Dermis microvascular lymphatic vessel endothelial cell (primary cell): Measurements from ENCODE around the gene ETV5. TPM values are rescaled to one million over a fixed set of nuclear protein-coding genes. Genes with fewer than 3 reads are reported as not detected.
"Not testable (repeated sequence)": the region's sequence is repeated elsewhere in the genome, so short reads cannot be mapped to it uniquely, and the experiment has no call there.

Source experiments
- DNase-seq, 2 donors: peaks; one replicate each; pipeline versions ENCODE4 v3.0.0 to v3.0.0-alpha.2; 2010; ENCODE audit warnings: low read depth in 2 of 2
- total RNA-seq: library from RNA; depleted of rRNA; stranded (reverse); fragments of >200 nt; gene quantifications from 2 replicates; pipeline ENCODE4 v1.2.1, GENCODE V29; 2014

ETV5 gene
- total RNA-seq, 1 donor from 2014 or later: 28.5 TPM

DNA sequence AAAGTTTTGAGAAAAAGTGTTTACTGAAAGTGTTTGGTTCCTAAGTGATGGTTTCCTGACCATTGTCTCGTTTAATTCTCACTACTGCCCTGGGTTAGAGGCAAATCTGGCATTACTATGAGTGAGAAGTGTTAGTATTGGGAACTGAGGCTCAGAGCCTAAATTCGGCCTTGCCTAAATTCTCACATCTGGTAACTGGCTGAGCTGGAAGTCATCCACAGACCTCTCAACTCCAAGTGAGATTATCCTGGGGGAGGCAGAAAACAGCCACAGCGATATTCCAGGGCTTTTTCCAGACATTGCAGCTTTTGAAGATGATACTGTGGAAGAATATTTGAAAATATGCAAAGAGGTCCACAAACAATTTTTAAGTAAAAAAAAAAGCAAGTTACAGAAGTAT, 86.0 kb downstream of the ETV5 start:
- DNase-seq: no peak

GRCh38 chr3:186021673-186022362, 87.1 kb downstream of the ETV5 start:
- no peak for DNase-seq

DNA sequence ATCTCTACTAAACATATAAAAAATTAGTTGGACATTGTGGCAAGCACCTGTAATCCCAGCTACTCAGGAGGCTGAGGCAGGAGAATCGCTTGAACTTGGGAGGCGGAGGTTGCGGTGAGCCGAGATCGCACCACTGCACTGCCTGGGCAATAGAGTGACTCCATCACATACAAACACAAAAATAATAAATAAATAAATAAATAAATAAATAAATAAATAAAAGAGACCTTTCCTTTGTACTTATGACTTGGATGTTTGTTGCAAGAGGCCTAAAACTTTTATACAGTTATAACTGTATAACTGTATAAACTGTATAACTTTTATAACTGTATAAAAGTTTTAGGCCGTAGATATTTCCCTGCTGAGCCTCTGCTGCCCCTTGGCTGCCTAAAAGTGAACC, 87.6 kb downstream of the ETV5 start:
- not testable (repeated sequence) for DNase-seq

GRCh38 chr3:186019288-186019687, 89.6 kb downstream of the ETV5 start:
- DNase-seq: not testable (repeated sequence)

- no peak for DNase-seq
These were observed 94.0 kb downstream of the ETV5 start for GRCh38 chr3:186014866-186015265.

- DNase-seq: no peak
These were observed 95.6 kb downstream of the ETV5 start for GRCh38 chr3:186013312-186013711.

GRCh38 chr3:186012137-186012536, 96.8 kb downstream of the ETV5 start:
- DNase-seq: no peak

DNA sequence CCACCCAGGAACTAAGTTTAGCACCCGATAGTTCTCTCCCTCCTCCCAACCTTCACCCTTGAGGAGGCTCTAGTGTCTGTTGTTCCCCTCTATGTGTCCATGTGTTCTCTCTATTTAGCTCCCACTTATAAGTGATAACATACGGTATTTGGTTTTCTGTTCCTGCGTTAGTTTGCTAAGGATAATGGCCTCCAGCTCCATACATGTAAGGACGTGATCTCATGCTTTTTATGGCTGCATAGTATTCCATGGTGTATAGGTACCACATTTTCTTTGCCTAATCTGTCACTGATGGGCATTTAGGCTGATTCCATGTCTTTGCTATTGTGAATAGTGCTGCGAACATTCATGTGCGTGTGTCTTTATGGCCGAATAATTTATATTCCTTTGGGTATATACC, 104.2 kb downstream of the ETV5 start:
- no peak for DNase-seq

DNA sequence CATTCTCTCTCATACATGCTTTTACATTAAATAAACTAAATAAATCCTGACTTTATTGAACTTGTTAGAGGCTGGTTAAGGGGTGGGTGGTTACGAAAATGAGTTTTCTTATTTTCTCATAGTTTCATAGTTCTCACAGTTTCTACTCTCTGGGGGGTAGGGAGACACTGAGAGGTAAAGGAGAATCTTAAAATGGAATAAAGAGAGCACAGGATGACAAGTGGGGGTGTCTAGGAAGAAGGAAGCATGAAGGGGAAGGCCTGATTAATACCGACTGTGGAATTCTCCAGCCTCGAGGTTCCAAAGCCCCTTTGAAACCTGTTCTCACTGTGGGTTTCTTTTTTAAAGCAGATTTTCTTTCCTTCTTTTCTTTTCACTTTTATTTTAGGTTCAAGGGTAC, 104.7 kb downstream of the ETV5 start:
- DNase-seq: no peak

GRCh38 chr3:186003610-186004009, 105.3 kb downstream of the ETV5 start:
- no peak for DNase-seq

DNA sequence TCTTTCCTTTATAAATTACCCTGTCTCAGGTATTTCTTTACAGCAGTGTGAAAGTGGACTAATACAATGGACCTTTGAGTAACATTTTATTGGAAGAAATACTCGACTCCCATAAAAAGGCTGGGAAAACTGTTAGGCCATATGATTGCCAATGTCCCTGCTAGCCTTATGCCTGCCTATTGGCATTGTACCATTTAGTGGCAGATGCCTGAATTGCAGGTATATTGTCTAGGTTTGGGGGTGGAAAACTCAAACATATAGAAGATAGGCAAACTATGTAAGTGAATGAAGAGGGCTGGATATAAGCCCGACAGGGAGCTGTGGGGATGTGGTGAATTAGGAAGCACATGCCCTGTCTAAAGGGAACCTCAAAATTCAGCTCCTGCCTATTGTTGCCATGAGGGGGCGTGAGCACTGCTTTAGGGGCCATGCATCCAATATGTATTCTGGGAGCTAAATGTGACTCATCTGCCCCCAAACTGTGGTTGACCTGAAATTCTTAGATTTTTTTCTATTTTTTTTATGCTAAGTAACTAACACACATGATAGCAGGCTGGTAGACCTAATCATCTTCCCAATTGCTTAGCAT, 105.9 kb downstream of the ETV5 start:
- peak in 1 of 2 donors; percentile 32 for DNase-seq

DNA sequence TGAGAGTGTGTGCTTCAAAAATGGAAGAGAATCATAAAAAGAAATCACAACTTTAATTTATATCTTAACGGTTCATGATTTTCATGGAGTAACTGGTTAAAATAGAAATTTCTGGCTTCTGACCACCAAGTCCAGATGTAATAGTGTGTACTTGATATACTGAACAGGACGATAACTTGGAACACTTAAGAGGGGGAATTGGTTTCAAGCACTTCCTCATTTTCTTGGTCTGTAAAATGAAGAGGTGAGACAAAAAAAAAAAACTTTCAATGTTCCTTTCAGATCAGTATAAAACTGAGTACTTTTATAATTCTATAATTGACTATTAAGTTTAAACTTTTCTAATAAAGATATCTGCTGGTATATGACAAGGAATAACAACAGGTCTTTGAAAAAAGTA, 107.0 kb downstream of the ETV5 start:
- DNase-seq: no peak

- DNase-seq: no peak
These were observed 109.7 kb downstream of the ETV5 start for GRCh38 chr3:185999221-185999620.

DNA sequence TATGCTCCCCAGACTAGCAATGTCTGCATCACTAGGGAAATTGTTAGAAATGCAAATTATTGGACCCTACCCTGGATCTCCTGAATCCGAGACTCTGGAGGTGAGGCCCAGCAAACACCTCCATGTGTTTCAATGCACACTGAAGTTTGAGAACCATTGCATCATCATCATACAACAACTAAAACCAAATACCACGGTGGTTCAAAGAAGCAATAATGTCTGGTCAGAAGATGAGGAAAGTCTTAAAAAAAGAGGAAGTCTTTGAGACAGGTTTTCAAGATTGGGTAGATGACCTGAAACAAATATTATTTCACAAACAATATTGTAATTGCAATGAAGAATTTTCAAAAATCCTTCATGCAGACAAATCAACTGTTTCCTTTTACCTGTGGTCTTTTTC, 110.8 kb downstream of the ETV5 start:
- DNase-seq: no peak

GRCh38 chr3:185997130-185997529, 111.8 kb downstream of the ETV5 start:
- no peak for DNase-seq

Other genes with a start within 250 kb of the ETV5 start
- gene TRA2B, start 171.1 kb downstream of the ETV5 start, total RNA-seq: 174 and 191 TPM in 2 replicates